SK-N-SH treated with all-trans-retinoic acid at 6 μM for 48 hours (cell line): Measurements from ENCODE around the gene SCMH1.

Experiments used
- ATAC-seq: fragments of 200-7000 bp; cut with Tn5 transposase; 3 replicates; pipeline ENCODE4 v1.9.1; 2020; ENCODE audit warnings: mild to moderate bottlenecking, moderate library complexity
- ARNTL ChIP-seq: fragments of 450-650 bp; formaldehyde crosslinking; IDR thresholded peaks from 2 replicates; pipeline ENCODE4 v1.5.0; 2020; ENCODE audit warnings: low read depth, mild to moderate bottlenecking, moderate library complexity, borderline replicate concordance
- BACH2 ChIP-seq: fragments of 250-450 bp; sonication (Bioruptor Pico); IDR thresholded peaks from 2 replicates; pipeline ENCODE4 v1.9.0; 2021; ENCODE audit warnings: mild to moderate bottlenecking, borderline replicate concordance
- CSDC2 ChIP-seq: fragments of 250-450 bp; sonication (Bioruptor Pico); IDR thresholded peaks from 2 replicates; pipeline ENCODE4 v1.5.0; 2020; ENCODE audit warnings: mild to moderate bottlenecking, moderate library complexity
- ESRRG ChIP-seq: fragments of 250-450 bp; sonication (Bioruptor Pico); IDR thresholded peaks from 2 replicates; pipeline ENCODE4 v1.6.1; 2021; ENCODE audit warnings: mild to moderate bottlenecking
- GLIS3 ChIP-seq: fragments of 250-450 bp; sonication (Bioruptor Pico); IDR thresholded peaks from 2 replicates; pipeline ENCODE4 v1.5.0; 2020; ENCODE audit warnings: mild to moderate bottlenecking, moderate library complexity
- OSR1 ChIP-seq: fragments of 250-450 bp; sonication (Bioruptor Pico); IDR thresholded peaks from 2 replicates; pipeline ENCODE4 v1.8.0; 2022; ENCODE audit warnings: moderate library complexity, mild to moderate bottlenecking, inconsistent platforms
- PPARA ChIP-seq: fragments of 250-450 bp; sonication (Bioruptor Pico); IDR thresholded peaks from 2 replicates; pipeline ENCODE4 v1.5.0; 2020; ENCODE audit warnings: mild to moderate bottlenecking, borderline replicate concordance
- RARB ChIP-seq: fragments of 250-450 bp; sonication (Bioruptor Pico); IDR thresholded peaks from 2 replicates; pipeline ENCODE4 v1.8.0; 2021; ENCODE audit warnings: mild to moderate bottlenecking, moderate library complexity
- SNAI2 ChIP-seq: fragments of 250-450 bp; sonication (Bioruptor Pico); IDR thresholded peaks from 2 replicates; pipeline ENCODE4 v1.5.0; 2020; ENCODE audit warnings: mild to moderate bottlenecking, moderate library complexity
- TCF4 ChIP-seq: fragments of 250-450 bp; sonication (Bioruptor Pico); IDR thresholded peaks from 2 replicates; pipeline ENCODE4 v1.8.0; 2021; ENCODE audit warnings: mild to moderate bottlenecking, moderate library complexity, borderline replicate concordance
- TOX ChIP-seq: fragments of 250-450 bp; sonication (Bioruptor Pico); IDR thresholded peaks from 2 replicates; pipeline ENCODE4 v1.8.0; 2021; ENCODE audit warnings: mild to moderate bottlenecking, moderate library complexity, borderline replicate concordance
- ZFP3 ChIP-seq: fragments of 250-450 bp; sonication (Bioruptor Pico); IDR thresholded peaks from 2 replicates; pipeline ENCODE4 v1.5.0; 2020; ENCODE audit warnings: mild to moderate bottlenecking, moderate library complexity
- ZNF565 ChIP-seq: fragments of 450-650 bp; formaldehyde crosslinking; conservative IDR thresholded peaks from 2 replicates; pipeline ENCODE4 v1.5.0; 2020; ENCODE audit warnings: low read depth, mild to moderate bottlenecking, moderate library complexity
- ZNF70 ChIP-seq: fragments of 450-650 bp; formaldehyde crosslinking; IDR thresholded peaks from 2 replicates; pipeline ENCODE4 v1.5.0; 2020; ENCODE audit warnings: mild to moderate bottlenecking, moderate library complexity
- ZNF8 ChIP-seq: fragments of 450-650 bp; formaldehyde crosslinking; IDR thresholded peaks from 2 replicates; pipeline ENCODE4 v1.5.0; 2020; ENCODE audit warnings: mild to moderate bottlenecking, moderate library complexity
- TF ChIP-seq, protein P1 (sequence below): fragments of 250-450 bp; sonication (Bioruptor Pico); IDR thresholded peaks from 2 replicates; pipeline ENCODE4 v1.8.0; 2020; ENCODE audit warnings: mild to moderate bottlenecking, moderate library complexity, borderline replicate concordance
- TF ChIP-seq, protein P2 (sequence below): fragments of 250-450 bp; sonication (Bioruptor Pico); IDR thresholded peaks from 2 replicates; pipeline ENCODE4 v1.5.1; 2021; ENCODE audit warnings: mild to moderate bottlenecking, moderate library complexity
- TF ChIP-seq, protein P3 (sequence below): fragments of 250-450 bp; sonication (Bioruptor Pico); IDR thresholded peaks from 2 replicates; pipeline ENCODE4 v1.5.1; 2020; ENCODE audit warnings: low read depth, mild to moderate bottlenecking, moderate library complexity
- TF ChIP-seq, protein P4 (sequence below): fragments of 250-450 bp; sonication (Bioruptor Pico); IDR thresholded peaks from 2 replicates; pipeline ENCODE4 v1.8.0; 2021; ENCODE audit warnings: low read depth, mild to moderate bottlenecking, moderate library complexity, borderline replicate concordance
- TF ChIP-seq, protein P5 (sequence below): fragments of 250-450 bp; sonication (Bioruptor Pico); IDR thresholded peaks from 2 replicates; pipeline ENCODE4 v1.5.0; 2020; ENCODE audit warnings: mild to moderate bottlenecking, moderate library complexity

Gene SCMH1

DNA sequence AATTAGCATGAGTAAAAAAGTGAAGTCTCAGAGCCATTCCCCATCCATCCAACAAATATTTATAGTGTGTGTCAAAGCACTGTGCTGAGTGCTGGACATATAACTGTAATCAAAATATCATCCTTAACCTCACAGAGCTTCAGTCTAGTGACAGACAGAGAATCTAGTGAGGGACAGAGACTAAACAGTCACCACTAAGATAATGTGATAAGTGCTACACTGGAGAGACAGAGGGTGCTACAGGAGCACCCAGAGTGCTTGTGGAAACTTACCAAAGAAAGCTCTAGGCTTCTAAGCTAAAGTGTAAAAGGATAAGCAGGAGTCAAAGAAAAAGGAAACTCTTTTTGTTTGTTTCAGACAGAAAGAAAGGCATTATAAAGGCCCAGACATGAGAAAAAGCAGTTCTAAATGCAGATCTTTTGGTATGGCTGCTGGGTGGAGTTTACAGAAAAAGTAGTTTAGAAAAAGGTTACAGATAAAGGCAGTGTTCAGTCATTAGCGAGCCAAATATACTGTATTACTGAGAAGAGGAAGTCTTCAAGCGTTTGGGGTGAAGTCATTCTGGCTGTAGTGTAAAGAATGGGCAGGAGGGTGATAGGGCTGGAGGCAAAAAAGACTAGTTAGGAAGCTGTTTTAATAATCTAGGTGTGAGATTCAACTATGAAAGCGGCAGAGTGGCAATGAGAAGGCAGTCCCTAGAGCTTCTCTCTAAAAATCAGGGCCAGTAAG lies 83.8 kb downstream of the SCMH1 start:
- TF ChIP-seq ZNF565 (CRISPR knock-in tag): no peak
- TF ChIP-seq ZNF8 (CRISPR knock-in tag): no peak
- TF ChIP-seq ZNF70 (CRISPR knock-in tag): no peak
- no peak for TF ChIP-seq CSDC2 (CRISPR knock-in tag)
- TF ChIP-seq, protein P1, sequence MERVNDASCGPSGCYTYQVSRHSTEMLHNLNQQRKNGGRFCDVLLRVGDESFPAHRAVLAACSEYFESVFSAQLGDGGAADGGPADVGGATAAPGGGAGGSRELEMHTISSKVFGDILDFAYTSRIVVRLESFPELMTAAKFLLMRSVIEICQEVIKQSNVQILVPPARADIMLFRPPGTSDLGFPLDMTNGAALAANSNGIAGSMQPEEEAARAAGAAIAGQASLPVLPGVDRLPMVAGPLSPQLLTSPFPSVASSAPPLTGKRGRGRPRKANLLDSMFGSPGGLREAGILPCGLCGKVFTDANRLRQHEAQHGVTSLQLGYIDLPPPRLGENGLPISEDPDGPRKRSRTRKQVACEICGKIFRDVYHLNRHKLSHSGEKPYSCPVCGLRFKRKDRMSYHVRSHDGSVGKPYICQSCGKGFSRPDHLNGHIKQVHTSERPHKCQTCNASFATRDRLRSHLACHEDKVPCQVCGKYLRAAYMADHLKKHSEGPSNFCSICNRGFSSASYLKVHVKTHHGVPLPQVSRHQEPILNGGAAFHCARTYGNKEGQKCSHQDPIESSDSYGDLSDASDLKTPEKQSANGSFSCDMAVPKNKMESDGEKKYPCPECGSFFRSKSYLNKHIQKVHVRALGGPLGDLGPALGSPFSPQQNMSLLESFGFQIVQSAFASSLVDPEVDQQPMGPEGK: no peak
- no peak for TF ChIP-seq BACH2
- TF ChIP-seq, protein P2, sequence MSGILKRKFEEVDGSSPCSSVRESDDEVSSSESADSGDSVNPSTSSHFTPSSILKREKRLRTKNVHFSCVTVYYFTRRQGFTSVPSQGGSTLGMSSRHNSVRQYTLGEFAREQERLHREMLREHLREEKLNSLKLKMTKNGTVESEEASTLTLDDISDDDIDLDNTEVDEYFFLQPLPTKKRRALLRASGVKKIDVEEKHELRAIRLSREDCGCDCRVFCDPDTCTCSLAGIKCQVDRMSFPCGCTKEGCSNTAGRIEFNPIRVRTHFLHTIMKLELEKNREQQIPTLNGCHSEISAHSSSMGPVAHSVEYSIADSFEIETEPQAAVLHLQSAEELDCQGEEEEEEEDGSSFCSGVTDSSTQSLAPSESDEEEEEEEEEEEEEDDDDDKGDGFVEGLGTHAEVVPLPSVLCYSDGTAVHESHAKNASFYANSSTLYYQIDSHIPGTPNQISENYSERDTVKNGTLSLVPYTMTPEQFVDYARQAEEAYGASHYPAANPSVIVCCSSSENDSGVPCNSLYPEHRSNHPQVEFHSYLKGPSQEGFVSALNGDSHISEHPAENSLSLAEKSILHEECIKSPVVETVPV: no peak
- no peak for TF ChIP-seq RARB (CRISPR knock-in tag)
- TF ChIP-seq GLIS3 (CRISPR knock-in tag): no peak
- no peak for TF ChIP-seq PPARA (CRISPR knock-in tag)
- no peak for TF ChIP-seq ESRRG
- TF ChIP-seq SNAI2 (CRISPR knock-in tag): no peak
- TF ChIP-seq, protein P3, sequence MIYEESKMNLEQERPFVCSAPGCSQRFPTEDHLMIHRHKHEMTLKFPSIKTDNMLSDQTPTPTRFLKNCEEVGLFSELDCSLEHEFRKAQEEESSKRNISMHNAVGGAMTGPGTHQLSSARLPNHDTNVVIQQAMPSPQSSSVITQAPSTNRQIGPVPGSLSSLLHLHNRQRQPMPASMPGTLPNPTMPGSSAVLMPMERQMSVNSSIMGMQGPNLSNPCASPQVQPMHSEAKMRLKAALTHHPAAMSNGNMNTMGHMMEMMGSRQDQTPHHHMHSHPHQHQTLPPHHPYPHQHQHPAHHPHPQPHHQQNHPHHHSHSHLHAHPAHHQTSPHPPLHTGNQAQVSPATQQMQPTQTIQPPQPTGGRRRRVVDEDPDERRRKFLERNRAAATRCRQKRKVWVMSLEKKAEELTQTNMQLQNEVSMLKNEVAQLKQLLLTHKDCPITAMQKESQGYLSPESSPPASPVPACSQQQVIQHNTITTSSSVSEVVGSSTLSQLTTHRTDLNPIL (CRISPR knock-in tag): no peak
- TF ChIP-seq TOX: no peak
- TF ChIP-seq, protein P4, sequence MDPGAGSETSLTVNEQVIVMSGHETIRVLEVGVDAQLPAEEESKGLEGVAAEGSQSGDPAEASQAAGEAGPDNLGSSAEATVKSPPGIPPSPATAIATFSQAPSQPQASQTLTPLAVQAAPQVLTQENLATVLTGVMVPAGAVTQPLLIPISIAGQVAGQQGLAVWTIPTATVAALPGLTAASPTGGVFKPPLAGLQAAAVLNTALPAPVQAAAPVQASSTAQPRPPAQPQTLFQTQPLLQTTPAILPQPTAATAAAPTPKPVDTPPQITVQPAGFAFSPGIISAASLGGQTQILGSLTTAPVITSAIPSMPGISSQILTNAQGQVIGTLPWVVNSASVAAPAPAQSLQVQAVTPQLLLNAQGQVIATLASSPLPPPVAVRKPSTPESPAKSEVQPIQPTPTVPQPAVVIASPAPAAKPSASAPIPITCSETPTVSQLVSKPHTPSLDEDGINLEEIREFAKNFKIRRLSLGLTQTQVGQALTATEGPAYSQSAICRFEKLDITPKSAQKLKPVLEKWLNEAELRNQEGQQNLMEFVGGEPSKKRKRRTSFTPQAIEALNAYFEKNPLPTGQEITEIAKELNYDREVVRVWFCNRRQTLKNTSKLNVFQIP: no peak
- TF ChIP-seq ZFP3 (CRISPR knock-in tag): no peak
- TF ChIP-seq, protein P5, sequence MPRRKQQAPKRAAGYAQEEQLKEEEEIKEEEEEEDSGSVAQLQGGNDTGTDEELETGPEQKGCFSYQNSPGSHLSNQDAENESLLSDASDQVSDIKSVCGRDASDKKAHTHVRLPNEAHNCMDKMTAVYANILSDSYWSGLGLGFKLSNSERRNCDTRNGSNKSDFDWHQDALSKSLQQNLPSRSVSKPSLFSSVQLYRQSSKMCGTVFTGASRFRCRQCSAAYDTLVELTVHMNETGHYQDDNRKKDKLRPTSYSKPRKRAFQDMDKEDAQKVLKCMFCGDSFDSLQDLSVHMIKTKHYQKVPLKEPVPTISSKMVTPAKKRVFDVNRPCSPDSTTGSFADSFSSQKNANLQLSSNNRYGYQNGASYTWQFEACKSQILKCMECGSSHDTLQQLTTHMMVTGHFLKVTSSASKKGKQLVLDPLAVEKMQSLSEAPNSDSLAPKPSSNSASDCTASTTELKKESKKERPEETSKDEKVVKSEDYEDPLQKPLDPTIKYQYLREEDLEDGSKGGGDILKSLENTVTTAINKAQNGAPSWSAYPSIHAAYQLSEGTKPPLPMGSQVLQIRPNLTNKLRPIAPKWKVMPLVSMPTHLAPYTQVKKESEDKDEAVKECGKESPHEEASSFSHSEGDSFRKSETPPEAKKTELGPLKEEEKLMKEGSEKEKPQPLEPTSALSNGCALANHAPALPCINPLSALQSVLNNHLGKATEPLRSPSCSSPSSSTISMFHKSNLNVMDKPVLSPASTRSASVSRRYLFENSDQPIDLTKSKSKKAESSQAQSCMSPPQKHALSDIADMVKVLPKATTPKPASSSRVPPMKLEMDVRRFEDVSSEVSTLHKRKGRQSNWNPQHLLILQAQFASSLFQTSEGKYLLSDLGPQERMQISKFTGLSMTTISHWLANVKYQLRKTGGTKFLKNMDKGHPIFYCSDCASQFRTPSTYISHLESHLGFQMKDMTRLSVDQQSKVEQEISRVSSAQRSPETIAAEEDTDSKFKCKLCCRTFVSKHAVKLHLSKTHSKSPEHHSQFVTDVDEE (CRISPR knock-in tag): no peak
- TF ChIP-seq, all 23 proteins: peak for 0
- ATAC-seq: no peak

DNA sequence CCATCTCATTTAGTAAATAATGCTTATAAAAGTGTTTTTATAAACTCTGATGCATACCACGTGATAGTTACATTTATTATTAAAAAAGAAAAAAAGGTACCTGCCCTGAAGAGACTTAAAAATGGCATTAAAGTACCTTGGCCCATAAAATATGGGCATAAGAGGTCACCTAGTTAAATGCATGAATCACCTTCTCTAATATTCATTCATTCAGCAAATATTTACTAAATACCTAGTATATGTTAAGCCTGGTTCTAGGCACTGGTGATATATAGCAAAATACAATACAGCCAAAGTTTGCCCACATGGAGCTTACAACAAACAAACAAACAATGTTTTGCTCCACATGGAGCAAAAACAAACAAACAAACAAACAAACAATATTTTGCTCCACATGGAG lies 87.0 kb downstream of the SCMH1 start:
- no peak for ATAC-seq
- no peak for TF ChIP-seq OSR1 (CRISPR knock-in tag)
- TF ChIP-seq RARB (CRISPR knock-in tag): no peak
- TF ChIP-seq CSDC2 (CRISPR knock-in tag): no peak
- TF ChIP-seq ESRRG: no peak
- TF ChIP-seq ZNF70 (CRISPR knock-in tag): no peak
- TF ChIP-seq BACH2: no peak
- TF ChIP-seq, protein P5 (CRISPR knock-in tag): no peak
- TF ChIP-seq, protein P3 (CRISPR knock-in tag): no peak
- TF ChIP-seq ARNTL (CRISPR knock-in tag): no peak
- no peak for TF ChIP-seq TCF4
